Measurements from ENCODE around the gene TUBGCP3. TPM values are rescaled to one million over a fixed set of nuclear protein-coding genes. Genes with fewer than 3 reads are reported as not detected.

The TUBGCP3 gene
- total and polyA plus RNA-seq, 9 donors = 19.4 to 58.0 (median 29.5) TPM

DNA sequence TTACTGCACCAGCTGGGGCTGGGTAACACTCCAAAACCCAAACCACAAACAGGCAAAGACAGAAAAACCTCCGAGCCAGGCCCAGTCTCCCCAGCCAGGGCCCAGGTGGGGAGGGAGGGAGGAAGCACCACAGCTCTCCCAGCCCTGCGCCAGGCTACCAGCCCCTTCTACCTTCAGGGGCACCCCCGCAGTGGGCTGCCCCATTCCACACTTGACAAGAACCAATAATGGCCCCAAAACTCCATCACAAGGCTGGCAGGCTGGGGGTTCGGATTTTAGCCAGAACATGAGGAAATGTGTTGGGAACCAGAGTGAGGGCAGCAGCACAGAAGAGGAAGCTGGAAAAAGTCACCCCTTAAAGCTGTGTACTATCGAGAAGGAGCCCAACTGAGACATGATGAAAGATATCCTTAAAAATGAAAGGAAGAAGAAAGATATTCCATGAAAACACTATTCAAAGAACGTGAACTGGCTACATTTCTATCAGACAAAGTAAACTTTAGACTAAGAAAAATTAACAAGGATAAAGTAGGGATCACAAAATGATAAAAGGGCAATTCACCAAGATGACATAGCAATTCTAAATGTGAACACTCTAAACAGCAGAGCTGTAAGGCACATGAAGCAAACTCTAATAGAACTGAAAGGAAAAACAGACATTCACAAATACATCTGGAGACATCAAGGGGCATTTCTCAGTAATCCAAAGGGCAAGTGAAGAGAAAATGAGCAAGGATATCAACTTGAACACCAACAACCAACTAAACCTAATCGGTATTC lies 12.9 kb downstream of the TUBGCP3 start:
- Histone ChIP-seq H3K27ac (no peak overlapping the region), H3K4me3 (no peak overlapping the region), H3K36me3 (no peaks in the 10 kb centered on the region), H3K9me3 (no peaks in the 10 kb centered on the region), H3K4me1 (ENCODE audit: insufficient read depth) (peaks cover 19% of the 10 kb centered on the region), H3K27me3 (no peaks in the 10 kb centered on the region)
- no peak for DNase-seq
- 55 to 72% (median 67%) methylated on average over 7 of the region's 7 CpGs for WGBS, 3 donors
- intact Hi-C loops (cut with DNase I) = no loop called here
- TF ChIP-seq, protein P1, sequence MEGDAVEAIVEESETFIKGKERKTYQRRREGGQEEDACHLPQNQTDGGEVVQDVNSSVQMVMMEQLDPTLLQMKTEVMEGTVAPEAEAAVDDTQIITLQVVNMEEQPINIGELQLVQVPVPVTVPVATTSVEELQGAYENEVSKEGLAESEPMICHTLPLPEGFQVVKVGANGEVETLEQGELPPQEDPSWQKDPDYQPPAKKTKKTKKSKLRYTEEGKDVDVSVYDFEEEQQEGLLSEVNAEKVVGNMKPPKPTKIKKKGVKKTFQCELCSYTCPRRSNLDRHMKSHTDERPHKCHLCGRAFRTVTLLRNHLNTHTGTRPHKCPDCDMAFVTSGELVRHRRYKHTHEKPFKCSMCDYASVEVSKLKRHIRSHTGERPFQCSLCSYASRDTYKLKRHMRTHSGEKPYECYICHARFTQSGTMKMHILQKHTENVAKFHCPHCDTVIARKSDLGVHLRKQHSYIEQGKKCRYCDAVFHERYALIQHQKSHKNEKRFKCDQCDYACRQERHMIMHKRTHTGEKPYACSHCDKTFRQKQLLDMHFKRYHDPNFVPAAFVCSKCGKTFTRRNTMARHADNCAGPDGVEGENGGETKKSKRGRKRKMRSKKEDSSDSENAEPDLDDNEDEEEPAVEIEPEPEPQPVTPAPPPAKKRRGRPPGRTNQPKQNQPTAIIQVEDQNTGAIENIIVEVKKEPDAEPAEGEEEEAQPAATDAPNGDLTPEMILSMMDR (IDR thresholded peaks at IDR 0.05) = no peak
- no peak for TF ChIP-seq POLR2A (IDR thresholded peaks at IDR 0.05)
- no peak for TF ChIP-seq EP300 (IDR thresholded peaks at IDR 0.05)

DNA sequence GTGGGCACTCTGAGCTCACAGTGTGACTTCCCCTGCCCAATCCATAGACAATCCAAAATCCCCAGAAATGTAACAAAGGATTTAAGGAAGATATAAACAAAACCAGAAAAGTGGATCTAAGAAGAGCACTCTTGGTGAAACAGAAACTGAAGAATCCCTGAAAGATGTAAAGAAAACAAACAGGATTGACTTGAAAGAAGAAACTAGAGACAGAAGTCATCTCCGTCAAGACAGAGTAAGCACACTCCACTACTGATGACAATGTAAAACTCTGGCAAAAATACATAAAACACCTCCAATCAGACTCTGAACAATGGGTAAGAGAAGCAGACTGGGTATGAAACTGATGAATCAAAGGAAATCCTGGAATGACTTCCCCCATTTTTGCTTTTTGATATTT lies 13.5 kb downstream of the TUBGCP3 start:
- Histone ChIP-seq H3K27ac (no peak overlapping the region), H3K9me3 (no peaks in the 10 kb centered on the region), H3K27me3 (no peaks in the 10 kb centered on the region), H3K36me3 (no peaks in the 10 kb centered on the region), H3K4me1 (ENCODE audit: insufficient read depth) (peaks cover 19% of the 10 kb centered on the region), H3K4me3 (no peak overlapping the region)
- no peak for DNase-seq
- 80 to 90% (median 80%) methylated on average over 1 of the region's 1 CpG for WGBS, 3 donors
- intact Hi-C loops (cut with DNase I) = no loop called here
- TF ChIP-seq, protein P1 (IDR thresholded peaks at IDR 0.05) = no peak
- TF ChIP-seq EP300 (IDR thresholded peaks at IDR 0.05) = no peak
- TF ChIP-seq POLR2A (IDR thresholded peaks at IDR 0.05) = no peak

GRCh38 chr13:112573710-112574109 lies 14.2 kb downstream of the TUBGCP3 start:
- peaks cover 18% of the 10 kb centered on the region for H3K4me1 ChIP-seq (ENCODE audit: insufficient read depth)

GRCh38 chr13:112572366-112572765 lies 15.6 kb downstream of the TUBGCP3 start:
- Histone ChIP-seq H3K4me3 (no peak overlapping the region), H3K27ac (no peak overlapping the region), H3K36me3 (no peaks in the 10 kb centered on the region), H3K27me3 (no peaks in the 10 kb centered on the region), H3K4me1 (ENCODE audit: insufficient read depth) (peaks cover 18% of the 10 kb centered on the region), H3K9me3 (no peaks in the 10 kb centered on the region)
- TF ChIP-seq, protein P1 (IDR thresholded peaks at IDR 0.05) = no peak
- TF ChIP-seq EP300 (IDR thresholded peaks at IDR 0.05) = no peak
- TF ChIP-seq POLR2A (IDR thresholded peaks at IDR 0.05) = no peak
- no peak for DNase-seq
- intact Hi-C loops (cut with DNase I) = no loop called here
- WGBS, 3 donors = 36 to 51% (median 39%) methylated on average over 5 of the region's 5 CpGs

More at GRCh38 chr13:112573710-112574109, 14.2 kb downstream of the TUBGCP3 start:
- H3K4me3 ChIP-seq = no peak overlapping the region
- intact Hi-C loops (cut with DNase I) = no loop called here
- no peaks in the 10 kb centered on the region for H3K9me3 ChIP-seq
- H3K27ac ChIP-seq = no peak overlapping the region
- H3K27me3 ChIP-seq = no peaks in the 10 kb centered on the region
- TF ChIP-seq EP300 (IDR thresholded peaks at IDR 0.05) = no peak
- TF ChIP-seq, protein P1 (IDR thresholded peaks at IDR 0.05) = no peak
- no peak for TF ChIP-seq POLR2A (IDR thresholded peaks at IDR 0.05)
- WGBS, 3 donors = 79 to 93% (median 86%) methylated on average over 2 of the region's 2 CpGs
- H3K36me3 ChIP-seq = no peaks in the 10 kb centered on the region
- DNase-seq = no peak
